OCI-LY3 (cell line): ENCODE results near the gene CLCF1.

Source experiments
- H2AFZ ChIP-seq: fragments of 200-600, 300-600 bp; shearing (Covaris generic); 2 replicates; pipeline ENCODE4 v1.6.0; 2014; ENCODE audit warnings: antibody characterized with exemption, low read depth, low read length
- H3K27ac ChIP-seq: fragments of 200-600, 300-600 bp; sonication (generic); 2 replicates; pipeline ENCODE4 v1.5.1; 2014; ENCODE audit warnings: mild to moderate bottlenecking, low read length, moderate library complexity, mixed read lengths
- H3K27me3 ChIP-seq: fragments of 200-600, 300-600 bp; sonication (generic); 2 replicates; pipeline ENCODE4 v1.6.1; 2014; ENCODE audit warnings: low read depth, low read length, mixed read lengths
- H3K36me3 ChIP-seq: fragments of 200-600, 300-600 bp; sonication (generic); replicated peaks from 2 replicates; pipeline ENCODE3; 2014; ENCODE audit warnings: low read depth, low read length, mixed read lengths
- H3K4me1 ChIP-seq: fragments of 300-600, 200-600 bp; sonication (generic); 2 replicates; pipeline ENCODE4 v1.6.1; 2014; ENCODE audit warnings: low read length, mixed read lengths
- H3K4me2 ChIP-seq: fragments of 200-600, 300-600 bp; sonication (generic); 2 replicates; pipeline ENCODE4 v1.6.1; 2014; ENCODE audit warnings: low read length, mixed read lengths
- H3K4me3 ChIP-seq: fragments of 300-600, 200-600 bp; sonication (generic); 2 replicates; pipeline ENCODE4 v1.5.1; 2014; ENCODE audit warnings: antibody characterized with exemption, mild to moderate bottlenecking, low read length, moderate library complexity
- H3K79me2 ChIP-seq: fragments of 300-600, 200-600 bp; shearing (Covaris generic); 2 replicates; pipeline ENCODE4 v1.6.1; 2014; ENCODE audit warnings: mild to moderate bottlenecking, low read length, mixed read lengths
- H3K9ac ChIP-seq: fragments of 300-600, 200-600 bp; shearing (Covaris generic); 2 replicates; pipeline ENCODE4 v1.6.0; 2014; ENCODE audit warnings: mild to moderate bottlenecking, low read length, moderate library complexity
- H3K9me3 ChIP-seq: fragments of 200-600, 300-600 bp; shearing (Covaris generic); 2 replicates; pipeline ENCODE4 v1.6.1; 2014; ENCODE audit warnings: low read length, mixed read lengths; ENCODE audit not compliant: insufficient read depth
- H4K20me1 ChIP-seq: fragments of 200-600, 300-600 bp; sonication (generic); 2 replicates; pipeline ENCODE4 v1.6.1; 2016; ENCODE audit warnings: low read length, mixed read lengths; ENCODE audit not compliant: insufficient read depth
- CTCF ChIP-seq: fragments of 200-600, 300-600 bp; sonication (generic); IDR thresholded peaks from 2 replicates; pipeline ENCODE4 v1.5.1; 2014; ENCODE audit warnings: antibody characterized with exemption, low read length, low read depth
- EZH2phosphoT487 ChIP-seq: fragments of 200-600 bp; shearing (Covaris generic); IDR thresholded peaks from 2 replicates; pipeline ENCODE4 v1.6.1; 2018; ENCODE audit warnings: antibody characterized with exemption, mixed run types, low read depth

CLCF1 gene

GRCh38 chr11:67317888-67318555, 55.4 kb downstream of the CLCF1 start:
- H3K9me3 ChIP-seq, result no peaks in the 10 kb centered on the region
- H3K4me1 ChIP-seq, result peaks cover 8% of the 10 kb centered on the region
- H4K20me1 ChIP-seq, result no peaks in the 10 kb centered on the region
- H3K27me3 ChIP-seq, result no peaks in the 10 kb centered on the region
- H3K9ac ChIP-seq, result peak overlapping the region; percentile 66
- H3K79me2 ChIP-seq, result no peaks in the 10 kb centered on the region
- peak overlapping the region; percentile 67 for H2AFZ ChIP-seq
- TF ChIP-seq CTCF (no peak), EZH2phosphoT487 (no peak)
- peak overlapping the region; percentile 81 for H3K4me2 ChIP-seq
- H3K27ac ChIP-seq, result no peak overlapping the region
- no peaks in the 10 kb centered on the region for H3K36me3 ChIP-seq
- peak overlapping the region; percentile 78 for H3K4me3 ChIP-seq

- Histone ChIP-seq H2AFZ (peak overlapping the region; percentile 67), H3K36me3 (no peaks in the 10 kb centered on the region), H3K27me3 (no peaks in the 10 kb centered on the region), H3K27ac (peak overlapping the region; percentile 78), H3K4me1 (peaks cover 8% of the 10 kb centered on the region), H3K4me3 (peak overlapping the region; percentile 78), H3K9me3 (no peaks in the 10 kb centered on the region), H3K4me2 (peak overlapping the region; percentile 81), H3K9ac (peak overlapping the region; percentile 66), H3K79me2 (no peaks in the 10 kb centered on the region), H4K20me1 (no peaks in the 10 kb centered on the region)
- TF ChIP-seq EZH2phosphoT487 (no peak), CTCF (peak; percentile 96)
These were observed 56.1 kb downstream of the CLCF1 start for GRCh38 chr11:67317205-67317887.

GRCh38 chr11:67316882-67317204, 56.6 kb downstream of the CLCF1 start:
- peak overlapping the region; percentile 78 for H3K27ac ChIP-seq
- peak overlapping the region; percentile 66 for H3K9ac ChIP-seq
- no peaks in the 10 kb centered on the region for H3K79me2 ChIP-seq
- no peaks in the 10 kb centered on the region for H4K20me1 ChIP-seq
- TF ChIP-seq EZH2phosphoT487 (no peak), CTCF (no peak)
- no peaks in the 10 kb centered on the region for H3K9me3 ChIP-seq
- H3K4me3 ChIP-seq, result peak overlapping the region; percentile 78
- no peaks in the 10 kb centered on the region for H3K36me3 ChIP-seq
- H2AFZ ChIP-seq, result peak overlapping the region; percentile 67
- H3K4me1 ChIP-seq, result peaks cover 8% of the 10 kb centered on the region
- peak overlapping the region; percentile 81 for H3K4me2 ChIP-seq
- no peaks in the 10 kb centered on the region for H3K27me3 ChIP-seq

DNA sequence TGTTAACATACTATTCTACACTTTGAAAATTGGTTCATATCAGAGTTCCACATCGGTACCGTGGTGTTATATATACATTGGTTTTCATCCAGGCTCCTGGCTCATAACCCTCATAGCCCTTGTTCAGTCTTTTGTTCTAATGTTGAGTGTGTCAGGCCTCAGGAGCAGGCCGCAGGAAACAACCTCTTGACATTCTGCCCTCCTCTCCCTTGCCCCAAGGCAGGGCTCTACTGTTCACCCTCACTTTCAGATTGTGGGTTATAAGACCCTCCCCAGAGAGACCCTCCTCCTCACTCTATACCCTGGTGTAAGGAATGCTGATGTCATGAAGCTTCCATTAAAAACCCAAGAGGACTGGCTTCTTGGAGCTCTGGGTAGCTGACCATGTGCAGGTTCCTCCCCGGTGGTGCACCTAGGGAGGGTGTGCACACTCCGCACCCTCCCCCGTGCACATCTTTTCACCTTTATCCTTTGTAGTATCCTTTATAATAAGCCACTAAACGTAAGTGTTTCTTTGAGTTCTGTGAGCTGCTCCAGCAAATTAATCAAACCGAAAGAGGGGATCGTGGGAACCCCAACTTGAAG, 58.0 kb downstream of the CLCF1 start:
- Histone ChIP-seq H3K4me3 (no peak overlapping the region), H3K27ac (no peak overlapping the region), H3K4me1 (peaks cover 8% of the 10 kb centered on the region), H3K9me3 (no peaks in the 10 kb centered on the region), H3K79me2 (no peaks in the 10 kb centered on the region), H3K36me3 (no peaks in the 10 kb centered on the region), H3K9ac (no peak overlapping the region), H3K27me3 (no peaks in the 10 kb centered on the region), H2AFZ (no peak overlapping the region), H4K20me1 (no peaks in the 10 kb centered on the region), H3K4me2 (no peak overlapping the region)
- TF ChIP-seq EZH2phosphoT487 (no peak), CTCF (no peak)
